Uterus (tissue), 2 donors: Measurements from ENCODE around the gene ZBTB7C.

Source experiments
- CTCF ChIP-seq, 4 experiments: fragments of 200-600 bp in 2 of 4; fragments of 450-650 bp in 2 of 4; sonication (generic) in 2 of 4; IDR thresholded peaks; one replicate each; pipeline ENCODE4 v1.5.1; 2016 to 2019; ENCODE audit warnings: antibody characterized with exemption in 4 of 4, mild to moderate bottlenecking in 2 of 4, moderate library complexity in 1 of 4
- POLR2A ChIP-seq, 2 donors: fragments of 450-650 bp; IDR thresholded peaks; one replicate each; pipeline ENCODE4 v1.6.1; 2016; ENCODE audit warnings: antibody characterized with exemption in 2 of 2, mild to moderate bottlenecking in 1 of 2, moderate library complexity in 1 of 2

GRCh38 chr18:48453330-48454066, 44.3 kb upstream of the ZBTB7C start:
- TF ChIP-seq POLR2A (IDR thresholded peaks at IDR 0.05) (no peak), CTCF (IDR thresholded peaks at IDR 0.05) (no peak)
